Adrenal gland (tissue), 5 donors: Measurements from ENCODE around the gene SELENOW.
"Not testable (repeated sequence)": the region's sequence is repeated elsewhere in the genome, so short reads cannot be mapped to it uniquely, and the experiment has no call there.

ENCODE experiments used
- POLR2A ChIP-seq, 2 donors: fragments of 450-650 bp; IDR thresholded peaks; one replicate each; pipeline ENCODE4 v1.6.1; 2017; ENCODE audit warnings: antibody characterized with exemption in 2 of 2, mild to moderate bottlenecking in 2 of 2, moderate library complexity in 1 of 2
- TF ChIP-seq, protein P1 (sequence below), 6 experiments: fragments of 450-650 bp in 4 of 6; fragments of 200-600 bp in 2 of 6; sonication (generic) in 1 of 6; IDR thresholded peaks; 1 replicate in 5 of 6; 2 replicates in 1 of 6; pipeline versions ENCODE4 v1.5.1 to v1.8.0; 2016 to 2021; ENCODE audit warnings: antibody characterized with exemption in 6 of 6, mild to moderate bottlenecking in 2 of 6, moderate library complexity in 1 of 6
- donor health status: DM: no; HTN: no; CAD: no.

DNA sequence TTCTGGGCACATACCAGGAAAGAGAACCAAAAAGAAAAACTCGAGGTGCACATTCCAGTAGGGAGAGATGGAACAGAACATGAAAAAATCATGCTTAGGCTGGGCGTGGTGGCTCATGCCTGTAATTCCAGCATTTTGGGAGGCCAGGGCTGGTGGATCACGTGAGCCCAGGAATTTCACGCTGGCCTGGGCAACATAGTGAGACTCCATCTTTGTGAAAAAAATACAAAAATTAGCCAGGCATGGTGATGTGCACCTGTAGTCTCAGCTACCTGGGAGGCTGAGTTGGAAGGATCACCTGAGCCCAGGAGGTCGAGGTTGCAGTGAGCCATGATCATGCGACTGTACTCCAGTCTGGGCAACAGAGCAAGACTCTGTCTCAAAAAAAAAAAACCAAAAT is 7.2 kb upstream of the SELENOW start:
- TF ChIP-seq POLR2A (IDR thresholded peaks at IDR 0.05): not testable (repeated sequence)
- TF ChIP-seq, protein P1, sequence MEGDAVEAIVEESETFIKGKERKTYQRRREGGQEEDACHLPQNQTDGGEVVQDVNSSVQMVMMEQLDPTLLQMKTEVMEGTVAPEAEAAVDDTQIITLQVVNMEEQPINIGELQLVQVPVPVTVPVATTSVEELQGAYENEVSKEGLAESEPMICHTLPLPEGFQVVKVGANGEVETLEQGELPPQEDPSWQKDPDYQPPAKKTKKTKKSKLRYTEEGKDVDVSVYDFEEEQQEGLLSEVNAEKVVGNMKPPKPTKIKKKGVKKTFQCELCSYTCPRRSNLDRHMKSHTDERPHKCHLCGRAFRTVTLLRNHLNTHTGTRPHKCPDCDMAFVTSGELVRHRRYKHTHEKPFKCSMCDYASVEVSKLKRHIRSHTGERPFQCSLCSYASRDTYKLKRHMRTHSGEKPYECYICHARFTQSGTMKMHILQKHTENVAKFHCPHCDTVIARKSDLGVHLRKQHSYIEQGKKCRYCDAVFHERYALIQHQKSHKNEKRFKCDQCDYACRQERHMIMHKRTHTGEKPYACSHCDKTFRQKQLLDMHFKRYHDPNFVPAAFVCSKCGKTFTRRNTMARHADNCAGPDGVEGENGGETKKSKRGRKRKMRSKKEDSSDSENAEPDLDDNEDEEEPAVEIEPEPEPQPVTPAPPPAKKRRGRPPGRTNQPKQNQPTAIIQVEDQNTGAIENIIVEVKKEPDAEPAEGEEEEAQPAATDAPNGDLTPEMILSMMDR (IDR thresholded peaks at IDR 0.05): not testable (repeated sequence)
